IMR-90 (cell line): ENCODE data around the gene PROCA1.

Source experiments
- POLR2A ChIP-seq: IDR thresholded peaks from 2 replicates; pipeline ENCODE4 v1.6.1; 2012; ENCODE audit warnings: mild to moderate bottlenecking, low read depth, low read length
- SMC3 ChIP-seq: fragments of 150-350 bp; IDR thresholded peaks from 2 replicates; pipeline ENCODE4 v1.6.1; 2016; ENCODE audit warnings: low read depth, mild to moderate bottlenecking, antibody characterized with exemption, low read length, moderate library complexity
- TF ChIP-seq, protein P1 (sequence below): conservative IDR thresholded peaks from 2 replicates; pipeline ENCODE4 v1.5.1; 2012; ENCODE audit warnings: mild to moderate bottlenecking, low read depth, low read length, improper control_type of control experiment

- TF ChIP-seq, protein P1, sequence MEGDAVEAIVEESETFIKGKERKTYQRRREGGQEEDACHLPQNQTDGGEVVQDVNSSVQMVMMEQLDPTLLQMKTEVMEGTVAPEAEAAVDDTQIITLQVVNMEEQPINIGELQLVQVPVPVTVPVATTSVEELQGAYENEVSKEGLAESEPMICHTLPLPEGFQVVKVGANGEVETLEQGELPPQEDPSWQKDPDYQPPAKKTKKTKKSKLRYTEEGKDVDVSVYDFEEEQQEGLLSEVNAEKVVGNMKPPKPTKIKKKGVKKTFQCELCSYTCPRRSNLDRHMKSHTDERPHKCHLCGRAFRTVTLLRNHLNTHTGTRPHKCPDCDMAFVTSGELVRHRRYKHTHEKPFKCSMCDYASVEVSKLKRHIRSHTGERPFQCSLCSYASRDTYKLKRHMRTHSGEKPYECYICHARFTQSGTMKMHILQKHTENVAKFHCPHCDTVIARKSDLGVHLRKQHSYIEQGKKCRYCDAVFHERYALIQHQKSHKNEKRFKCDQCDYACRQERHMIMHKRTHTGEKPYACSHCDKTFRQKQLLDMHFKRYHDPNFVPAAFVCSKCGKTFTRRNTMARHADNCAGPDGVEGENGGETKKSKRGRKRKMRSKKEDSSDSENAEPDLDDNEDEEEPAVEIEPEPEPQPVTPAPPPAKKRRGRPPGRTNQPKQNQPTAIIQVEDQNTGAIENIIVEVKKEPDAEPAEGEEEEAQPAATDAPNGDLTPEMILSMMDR: no peak
- TF ChIP-seq SMC3: no peak
- TF ChIP-seq POLR2A: no peak
Observed at GRCh38 chr17:28735242-28735722, 23.6 kb upstream of the PROCA1 start.
